GM19035 (cell line): ENCODE results near the gene ZC3H6.
"Not testable (repeated sequence)": the region's sequence is repeated elsewhere in the genome, so short reads cannot be mapped to it uniquely, and the experiment has no call there.

Experiments used
- ATAC-seq: cut with Tn5 transposase; IDR thresholded peaks from one replicate; pipeline ENCODE4 v1.9.1; 2021; ENCODE audit not compliant: unreplicated experiment

Gene ZC3H6

GRCh38 chr2:112321375-112322320 lies 46.3 kb downstream of the ZC3H6 start:
- no peak for ATAC-seq

- ATAC-seq: no peak
Observed at GRCh38 chr2:112322919-112323318, 47.5 kb downstream of the ZC3H6 start.

- no peak for ATAC-seq
Observed at GRCh38 chr2:112332123-112332696, 56.8 kb downstream of the ZC3H6 start.

- ATAC-seq: no peak
Observed at GRCh38 chr2:112335600-112335999, 60.2 kb downstream of the ZC3H6 start.

GRCh38 chr2:112339986-112340385 lies 64.6 kb downstream of the ZC3H6 start:
- no peak for ATAC-seq

- ATAC-seq: no peak
Observed at GRCh38 chr2:112340475-112341267, 65.3 kb downstream of the ZC3H6 start.

- no peak for ATAC-seq
Observed at GRCh38 chr2:112342067-112342550, 66.7 kb downstream of the ZC3H6 start.

GRCh38 chr2:112343827-112344585 lies 68.6 kb downstream of the ZC3H6 start:
- no peak for ATAC-seq

- no peak for ATAC-seq
Observed at GRCh38 chr2:112345030-112346027, 69.9 kb downstream of the ZC3H6 start.

- not testable (repeated sequence) for ATAC-seq
Observed at GRCh38 chr2:112352292-112352691, 76.9 kb downstream of the ZC3H6 start.

- ATAC-seq: not testable (repeated sequence)
Observed at GRCh38 chr2:112352809-112353603, 77.6 kb downstream of the ZC3H6 start.

- ATAC-seq: not testable (repeated sequence)
Observed at GRCh38 chr2:112354335-112354734, 78.9 kb downstream of the ZC3H6 start.

- not testable (repeated sequence) for ATAC-seq
Observed at GRCh38 chr2:112360055-112360454, 84.7 kb downstream of the ZC3H6 start.
